T-helper 1 cell treated with Interleukin-12 subunit alpha and Interleukin-12 subunit beta and Interleukin-4 antibody, amounts not matched to agents 30 ng/mL and 1 ng/mL, for 36 hours (primary cell): Measurements from ENCODE around the gene FADS3. TPM values are rescaled to one million over a fixed set of nuclear protein-coding genes. Genes with fewer than 3 reads are reported as not detected.

Experiments used
- intact Hi-C: fragments of 100-400 bp; cut with micrococcal nuclease; formaldehyde crosslinking; loops from one replicate; pipeline ENCODE4 v1.15.1; 2024
- total RNA-seq: library from RNA; stranded (reverse); gene quantifications from 2 replicates; pipeline ENCODE4 v1.2.3, GENCODE V29; 2022

FADS3 gene
- total RNA-seq, 1 donor from 2014 or later, result 9.6 TPM

DNA sequence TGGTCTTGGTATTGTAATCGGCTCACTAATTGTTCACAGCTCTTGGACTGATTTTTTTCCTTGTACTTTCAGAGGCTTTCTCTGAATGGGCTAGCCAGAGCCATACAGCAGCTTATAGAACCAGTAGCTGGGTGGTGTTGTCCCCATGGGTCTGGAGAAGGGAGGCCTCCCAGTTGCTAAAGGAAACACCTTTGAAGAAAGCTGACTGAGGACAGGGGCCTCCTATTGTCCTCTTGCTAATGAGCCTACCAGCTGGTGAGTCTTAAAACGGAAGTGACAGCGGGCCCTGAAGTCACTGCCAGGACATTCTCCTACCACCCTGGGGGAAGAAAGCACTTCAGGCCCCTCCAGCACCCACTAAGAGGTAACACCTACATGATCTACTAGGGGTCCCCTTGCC is 9.9 kb downstream of the FADS3 start:
- intact Hi-C loops, result no loop called here

GRCh38 chr11:61880454-61880853 is 10.9 kb downstream of the FADS3 start:
- intact Hi-C loops, result no loop called here

DNA sequence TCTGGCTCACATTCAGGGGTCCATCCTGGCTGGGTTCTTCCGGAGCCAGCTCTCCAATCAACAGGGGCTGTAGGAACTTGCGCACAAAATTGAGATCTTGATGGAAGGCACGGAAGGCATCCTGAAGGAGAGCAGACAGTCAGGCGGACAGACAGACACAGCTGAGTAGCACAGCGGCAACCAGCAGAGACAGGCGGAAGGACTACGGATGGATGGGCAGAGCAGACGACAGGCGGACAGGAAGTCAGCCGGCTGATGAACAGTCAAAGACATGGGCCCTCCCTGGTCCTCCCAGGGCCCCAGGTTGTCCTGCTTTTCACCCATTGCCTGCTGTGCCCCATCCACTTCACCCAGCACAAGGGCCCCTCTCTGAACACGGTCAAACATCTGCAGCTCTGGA is 11.3 kb downstream of the FADS3 start:
- intact Hi-C loops, result no loop called here

GRCh38 chr11:61879152-61879551 is 12.2 kb downstream of the FADS3 start:
- intact Hi-C loops, result no loop called here

- intact Hi-C loops, result no loop called here
Measured at GRCh38 chr11:61875698-61876097, 15.6 kb downstream of the FADS3 start.

GRCh38 chr11:61874853-61875252 is 16.5 kb downstream of the FADS3 start:
- intact Hi-C loops, result no loop called here

- intact Hi-C loops, result no loop called here
Measured at GRCh38 chr11:61874377-61874809, 17.0 kb downstream of the FADS3 start.

GRCh38 chr11:61873588-61874376 is 17.6 kb downstream of the FADS3 start:
- intact Hi-C loops, result no loop called here

DNA sequence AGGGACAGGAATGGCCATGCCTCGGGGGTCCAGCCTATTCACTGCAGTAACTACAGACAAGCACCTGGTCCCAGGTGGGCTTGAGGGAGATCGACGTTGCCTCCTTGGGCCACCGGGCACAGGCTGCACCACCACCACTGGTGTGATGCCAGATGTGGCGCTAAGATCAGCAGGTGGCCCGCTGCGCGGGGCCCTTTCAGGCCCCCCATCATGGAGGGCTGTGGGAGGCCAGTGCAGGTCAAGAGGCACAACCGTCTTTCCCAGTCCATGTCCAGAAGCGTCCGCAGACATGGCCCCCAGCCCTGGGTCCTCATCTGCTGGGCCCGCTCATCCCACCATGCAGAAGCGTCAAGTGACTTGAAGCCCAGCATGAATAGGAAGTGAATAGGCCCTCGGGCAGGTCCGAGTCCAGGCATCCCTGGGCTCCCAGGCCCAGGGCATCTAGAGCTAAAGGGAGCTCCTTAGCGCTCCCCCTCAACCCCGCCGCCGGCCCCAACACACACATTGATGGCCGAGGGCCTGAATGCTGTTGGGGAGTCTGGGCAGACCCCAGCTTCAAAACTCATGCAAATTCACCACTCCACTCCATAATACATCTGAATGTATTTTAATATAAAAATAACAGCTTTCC is 18.3 kb downstream of the FADS3 start:
- intact Hi-C loops, result no loop called here

- intact Hi-C loops, result loop anchor here (1.0 kb wide), 6 partner anchors 28 to 440 kb away; no protein-coding TSS in a partner anchor
Measured at GRCh38 chr11:61871158-61871597, 20.2 kb downstream of the FADS3 start.

GRCh38 chr11:61870541-61871031 is 20.8 kb downstream of the FADS3 start:
- intact Hi-C loops, result loop anchor here (1.0 kb wide), 6 partner anchors 29 to 441 kb away; no protein-coding TSS in a partner anchor

GRCh38 chr11:61869708-61870451 is 21.5 kb downstream of the FADS3 start:
- intact Hi-C loops, result no loop called here

DNA sequence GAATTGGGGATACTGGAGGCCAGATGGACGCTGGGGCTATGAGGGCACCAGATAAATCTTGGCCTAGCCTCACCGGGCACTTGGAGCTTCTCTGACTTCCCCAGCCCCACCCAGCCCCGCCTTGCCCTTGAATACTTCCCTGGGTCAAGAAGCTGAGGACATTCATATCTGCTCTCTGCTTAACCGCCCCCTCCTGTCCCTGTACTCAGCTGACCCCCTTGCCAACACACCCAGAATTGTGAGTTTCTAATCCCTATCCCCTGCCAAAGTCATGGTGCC is 22.0 kb downstream of the FADS3 start:
- intact Hi-C loops, result no loop called here

DNA sequence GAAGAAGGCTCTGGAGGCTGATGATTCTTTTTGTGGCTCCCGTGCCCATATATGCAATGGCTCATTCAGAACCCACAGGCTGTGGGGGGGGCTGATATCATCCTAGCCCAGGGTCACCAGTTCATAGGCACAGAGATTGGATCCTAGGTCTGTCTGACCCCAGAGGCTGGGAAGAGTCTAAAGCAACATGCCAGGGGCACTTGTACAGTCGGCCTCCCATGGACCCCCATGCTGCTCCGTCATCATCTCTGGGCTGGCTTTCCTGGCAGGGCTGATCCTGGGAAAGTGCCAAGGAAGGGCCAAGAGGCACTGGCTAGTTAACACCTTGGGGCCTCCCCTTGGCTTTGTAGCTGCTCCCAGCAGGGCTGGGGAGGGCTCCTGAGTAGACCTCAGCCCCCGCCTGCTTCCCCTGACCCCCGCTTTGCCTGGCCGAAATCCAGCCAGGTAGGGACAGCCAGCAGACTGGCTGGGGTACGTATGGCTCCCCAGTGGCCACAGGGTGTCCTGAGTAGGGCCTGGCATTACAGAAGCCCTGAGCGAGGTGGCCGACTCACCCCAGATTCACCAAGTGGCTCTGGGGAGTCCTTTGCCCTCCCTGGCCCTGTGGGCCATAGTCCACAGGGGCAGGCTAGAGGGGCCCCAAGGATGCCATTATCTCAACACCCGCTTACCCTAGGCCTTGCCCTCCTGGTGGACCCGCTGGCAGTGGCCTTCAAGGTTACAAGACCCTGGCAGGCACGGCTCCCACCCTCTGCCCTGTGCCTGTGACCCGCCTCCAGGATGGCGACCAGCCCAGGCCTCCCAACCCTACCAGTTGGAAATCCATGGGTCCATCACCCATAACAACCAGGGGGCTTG is 22.5 kb downstream of the FADS3 start:
- intact Hi-C loops, result no loop called here

GRCh38 chr11:61866958-61867343 is 24.4 kb downstream of the FADS3 start:
- intact Hi-C loops, result no loop called here

- intact Hi-C loops, result no loop called here
Measured at GRCh38 chr11:61866231-61866957, 25.0 kb downstream of the FADS3 start.

- intact Hi-C loops, result no loop called here
Measured at GRCh38 chr11:61864814-61865775, 26.2 kb downstream of the FADS3 start.

GRCh38 chr11:61863548-61864081 is 27.7 kb downstream of the FADS3 start:
- intact Hi-C loops, result no loop called here
